NB4 (cell line): Measurements from ENCODE around the gene ABCF3.

Experiments used
- CTCF ChIP-seq: IDR thresholded peaks from one replicate; pipeline ENCODE4 v1.5.1; 2012; ENCODE audit warnings: low read depth, low read length
- MAX ChIP-seq: IDR thresholded peaks from 2 replicates; pipeline ENCODE4 v1.6.1; 2011; ENCODE audit warnings: low read depth, low read length
- MYC ChIP-seq: IDR thresholded peaks from 2 replicates; pipeline ENCODE4 v1.6.1; 2011; ENCODE audit warnings: low read depth, low read length
- POLR2A ChIP-seq: IDR thresholded peaks from 2 replicates; pipeline ENCODE4 v1.6.1; 2011; ENCODE audit warnings: mild to moderate bottlenecking; ENCODE audit not compliant: insufficient read length; ENCODE audit errors: extremely low read depth

- TF ChIP-seq POLR2A (no peak), MAX (no peak), CTCF (no peak), MYC (no peak)
Measured at GRCh38 chr3:184192889-184193288, 6.9 kb downstream of the ABCF3 start.
